Panc1 (cell line): ENCODE data around the gene MTRF1L.

Source experiments
- CTCF ChIP-seq: fragments of 450-650 bp; IDR thresholded peaks from 2 replicates; pipeline ENCODE4 v1.5.1; 2017; ENCODE audit warnings: mild to moderate bottlenecking
- POLR2AphosphoS5 ChIP-seq: IDR thresholded peaks from 2 replicates; pipeline ENCODE4 v1.6.1; 2012; ENCODE audit warnings: mild to moderate bottlenecking, low read depth, low read length, moderate library complexity

- TF ChIP-seq POLR2AphosphoS5 (no peak), CTCF (no peak; the same call in 1 of the 2 replicates)
These were observed 48.1 kb downstream of the MTRF1L start for GRCh38 chr6:152954443-152954842.
